GM20000 (cell line): Measurements from ENCODE around the gene GNAS-AS1.

Source experiments
- DNase-seq: peaks from one replicate; pipeline ENCODE4 v3.0.0; 2012; ENCODE audit warnings: low spot score
- CTCF ChIP-seq: IDR thresholded peaks from 2 replicates; pipeline ENCODE4 v1.5.1; 2012; ENCODE audit warnings: mild to moderate bottlenecking, control low read depth; ENCODE audit errors: extremely low read depth, missing control alignments

The GNAS-AS1 gene

GRCh38 chr20:58839474-58839874, 11.2 kb downstream of the GNAS-AS1 start:
- DNase-seq = peak; percentile 64
- TF ChIP-seq CTCF = peak; percentile 30

GRCh38 chr20:58838174-58838573, 12.5 kb downstream of the GNAS-AS1 start:
- TF ChIP-seq CTCF = no peak
- no peak for DNase-seq

GRCh38 chr20:58837717-58838116, 13.0 kb downstream of the GNAS-AS1 start:
- no peak for DNase-seq
- TF ChIP-seq CTCF = no peak

- DNase-seq = no peak
- TF ChIP-seq CTCF = no peak
These were observed 14.0 kb downstream of the GNAS-AS1 start for GRCh38 chr20:58836616-58837204.

- no peak for TF ChIP-seq CTCF
- DNase-seq = no peak
These were observed 15.5 kb downstream of the GNAS-AS1 start for GRCh38 chr20:58835231-58835630.

GRCh38 chr20:58833921-58834320, 16.8 kb downstream of the GNAS-AS1 start:
- DNase-seq = no peak
- TF ChIP-seq CTCF = no peak

GRCh38 chr20:58832457-58832856, 18.2 kb downstream of the GNAS-AS1 start:
- no peak for DNase-seq

More at GRCh38 chr20:58832457-58832856, 18.2 kb downstream of the GNAS-AS1 start:
- TF ChIP-seq CTCF = no peak
